CD4-positive, alpha-beta T cell treated with Interleukin-21 for 1 hour (primary cell): ENCODE measurements around the gene MBP.

ENCODE experiments used
- DNase-seq: peaks from one replicate; pipeline ENCODE4 v3.0.0-alpha.2; 2020

The MBP gene

GRCh38 chr18:77079088-77079487 lies 53.5 kb downstream of the MBP start:
- DNase-seq, result no peak

DNA sequence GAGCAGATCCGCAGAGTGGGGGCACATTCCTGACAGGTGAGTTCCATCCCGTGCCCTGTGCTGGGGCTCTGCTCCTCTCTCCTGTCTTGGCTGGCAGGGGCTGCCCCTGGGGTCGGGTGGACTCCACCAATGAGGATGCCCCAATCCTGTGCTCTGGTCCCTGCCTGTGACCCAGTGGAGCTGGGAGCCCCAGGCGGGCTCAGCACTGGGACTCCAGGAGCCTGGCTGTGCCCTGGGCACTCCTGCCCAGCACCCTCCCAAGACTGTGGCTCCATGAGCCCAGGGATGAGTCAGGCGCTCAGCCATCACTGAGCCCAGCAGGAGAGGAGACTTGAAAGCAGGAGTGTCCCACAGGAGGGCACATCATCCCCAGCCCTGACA lies 53.9 kb downstream of the MBP start:
- no peak for DNase-seq

- no peak for DNase-seq
These were observed 54.5 kb downstream of the MBP start for GRCh38 chr18:77077941-77078689.

GRCh38 chr18:77077401-77077800 lies 55.2 kb downstream of the MBP start:
- no peak for DNase-seq

- DNase-seq, result no peak
These were observed 56.5 kb downstream of the MBP start for GRCh38 chr18:77076111-77076510.

DNA sequence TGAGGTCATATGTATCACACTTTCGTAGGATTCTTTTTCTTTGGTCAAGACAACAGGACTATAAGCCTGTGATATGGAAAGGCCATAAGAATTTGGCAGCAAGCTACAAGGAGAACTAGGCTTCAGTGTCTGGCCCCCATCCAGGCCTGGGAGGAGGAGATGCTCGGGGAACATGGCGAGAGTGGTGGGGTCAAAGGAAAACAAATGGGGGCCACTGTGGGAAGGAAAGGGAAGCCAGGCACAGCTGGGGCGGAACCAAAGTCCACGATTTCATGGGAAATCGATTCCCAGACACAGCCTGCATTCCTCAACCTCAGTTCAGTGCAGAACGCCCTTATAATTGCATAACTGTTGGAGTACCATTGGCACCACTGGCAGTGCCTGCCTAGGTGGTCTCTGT lies 58.2 kb downstream of the MBP start:
- DNase-seq, result no peak

GRCh38 chr18:77073336-77074093 lies 59.1 kb downstream of the MBP start:
- DNase-seq, result peak; percentile 65

- DNase-seq, result no peak
These were observed 60.0 kb downstream of the MBP start for GRCh38 chr18:77072566-77072965.

GRCh38 chr18:77071711-77072292 lies 60.8 kb downstream of the MBP start:
- peak; percentile 82 for DNase-seq

DNA sequence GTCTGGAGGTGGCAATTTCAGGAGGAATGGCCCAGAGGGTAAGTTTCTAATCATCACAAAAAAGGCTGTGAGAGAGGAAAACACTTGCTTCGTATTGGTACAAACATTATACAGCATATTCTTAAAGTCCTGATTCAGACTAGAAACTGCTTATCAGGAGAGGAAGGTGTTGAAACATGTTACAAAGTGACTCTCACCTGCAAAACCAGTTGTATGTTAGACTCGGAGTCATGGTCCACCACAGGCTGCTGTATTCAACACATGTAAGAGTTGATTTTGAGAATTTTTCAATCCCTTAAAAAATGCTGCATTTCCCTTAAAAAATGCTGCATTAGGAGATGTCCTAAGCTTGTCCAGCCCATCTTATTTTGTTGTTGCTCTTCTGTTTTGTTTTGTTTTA lies 61.5 kb downstream of the MBP start:
- no peak for DNase-seq

- DNase-seq, result no peak
These were observed 62.0 kb downstream of the MBP start for GRCh38 chr18:77070627-77071026.

- peak; percentile 80 for DNase-seq
These were observed 62.7 kb downstream of the MBP start for GRCh38 chr18:77069931-77070330.

DNA sequence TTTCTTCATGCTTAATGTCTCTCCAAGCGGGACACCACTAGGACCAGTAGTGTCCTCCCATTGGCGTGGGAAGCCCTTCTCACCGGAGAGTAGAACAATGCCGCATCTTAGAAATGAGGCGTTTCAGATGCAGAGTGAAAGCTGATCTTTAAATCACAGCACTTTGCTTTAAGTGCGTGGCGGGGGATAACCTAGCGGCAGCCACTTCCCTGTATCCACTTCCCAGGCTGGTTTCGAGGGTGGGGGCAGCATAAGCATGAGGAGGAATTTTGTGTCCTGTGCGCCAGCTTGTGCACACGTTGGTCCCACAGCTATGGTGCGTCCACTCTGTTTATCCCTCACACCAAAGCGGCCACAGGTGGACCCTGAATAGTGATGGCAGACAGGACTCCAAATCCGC lies 63.1 kb downstream of the MBP start:
- no peak for DNase-seq

DNA sequence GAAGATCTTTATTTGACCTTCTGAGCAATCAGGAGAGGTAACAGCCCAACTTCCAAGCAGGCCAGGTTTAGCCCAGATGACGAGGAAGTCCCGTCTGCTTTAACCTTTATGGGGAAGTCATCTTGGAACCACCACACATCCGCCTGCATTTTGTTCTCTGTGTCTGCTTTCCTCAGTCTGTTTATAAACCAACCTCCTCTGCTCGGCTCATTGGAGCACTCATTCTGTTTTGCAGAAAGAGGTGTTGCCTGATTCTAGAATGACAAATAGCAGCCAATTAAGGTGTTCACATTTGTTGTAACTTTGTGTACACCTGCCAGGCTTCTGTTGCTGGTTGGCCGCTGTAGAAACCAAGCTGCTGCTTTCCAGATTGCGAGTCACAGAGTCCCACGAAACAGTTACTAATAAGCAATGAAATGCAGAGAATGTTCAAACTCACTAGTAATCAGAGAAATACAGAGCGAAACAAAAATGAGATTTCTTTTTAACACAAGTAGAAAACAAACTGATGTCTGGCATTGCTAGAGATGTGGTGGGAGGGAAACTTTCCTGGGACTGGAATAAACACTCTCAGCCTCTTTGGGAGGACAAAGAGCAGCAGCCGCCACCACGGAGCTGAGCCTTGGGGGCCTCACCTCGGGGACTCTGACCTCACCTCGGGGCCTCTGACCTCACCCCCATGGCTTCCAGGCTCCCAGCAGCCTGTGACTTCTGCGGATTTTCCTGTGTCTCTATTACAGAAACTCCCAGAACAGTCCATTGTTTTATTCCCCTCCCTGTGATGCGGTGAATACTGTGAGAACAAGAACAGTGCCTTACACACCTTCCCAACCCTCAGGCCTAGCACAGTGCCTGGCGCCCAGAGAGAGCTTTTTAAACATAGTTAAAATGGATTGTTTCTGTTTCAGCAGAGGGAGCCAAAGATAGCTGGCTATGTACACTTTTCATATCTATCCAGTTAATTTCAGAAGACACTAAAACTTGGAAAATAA lies 64.0 kb downstream of the MBP start:
- peak; percentile 73 for DNase-seq

- DNase-seq, result peak; percentile 82
These were observed 65.1 kb downstream of the MBP start for GRCh38 chr18:77067291-77068061.

DNA sequence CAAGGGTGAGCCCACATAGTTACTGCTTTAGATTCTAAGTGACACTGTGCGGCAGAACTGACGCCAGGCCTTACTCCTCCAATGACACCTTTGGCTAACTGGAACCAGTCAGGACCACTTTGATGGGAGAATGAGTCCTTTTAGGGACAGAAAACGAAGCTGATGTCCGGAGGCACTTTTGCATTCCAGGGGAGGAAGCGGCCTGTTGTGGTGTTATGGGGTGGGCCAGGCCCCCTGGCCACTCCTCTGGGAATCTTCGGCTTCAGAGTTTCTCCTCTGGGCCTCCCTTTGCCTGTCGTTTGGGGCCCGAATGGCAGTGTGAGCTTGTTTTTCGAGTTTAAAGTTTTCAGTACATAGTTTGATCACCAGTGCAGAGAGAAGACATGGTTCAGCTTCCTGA lies 65.9 kb downstream of the MBP start:
- no peak for DNase-seq

GRCh38 chr18:77066101-77066500 lies 66.5 kb downstream of the MBP start:
- DNase-seq, result no peak

DNA sequence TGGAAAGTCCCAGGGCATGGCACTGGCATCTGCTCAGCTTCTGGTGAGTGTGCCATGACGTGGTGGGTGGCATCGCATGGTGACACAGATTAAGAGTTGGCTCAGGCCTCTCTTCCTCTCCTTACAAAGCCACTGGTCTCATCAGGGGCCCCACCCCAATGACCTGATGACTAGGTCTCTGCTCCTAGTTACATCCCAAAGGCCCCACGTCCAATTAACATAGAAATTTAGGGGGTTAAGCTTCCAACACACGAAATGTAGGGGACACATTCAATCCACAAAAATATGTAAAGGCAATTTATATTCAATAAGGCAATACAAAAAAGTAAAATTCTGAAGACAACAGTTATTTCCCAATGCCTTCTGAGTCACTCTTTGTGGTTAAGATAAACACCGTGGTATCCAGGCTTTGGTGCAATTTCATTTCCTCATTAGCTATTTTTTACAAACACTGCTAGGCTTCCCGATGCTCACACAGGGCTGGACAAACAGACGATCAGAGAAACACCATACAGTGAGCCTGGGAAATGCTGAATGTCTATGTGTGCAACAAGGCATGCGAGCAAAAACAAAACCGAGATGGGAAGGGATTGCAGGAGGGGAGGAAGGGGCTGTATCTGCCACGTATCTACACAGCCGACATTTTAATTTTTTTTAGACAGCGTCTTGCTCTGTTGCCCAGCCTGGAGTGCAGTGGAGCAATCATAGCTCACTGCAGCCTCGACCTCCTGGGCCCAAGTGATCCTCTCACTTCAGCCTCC lies 67.2 kb downstream of the MBP start:
- peak; percentile 65 for DNase-seq

DNA sequence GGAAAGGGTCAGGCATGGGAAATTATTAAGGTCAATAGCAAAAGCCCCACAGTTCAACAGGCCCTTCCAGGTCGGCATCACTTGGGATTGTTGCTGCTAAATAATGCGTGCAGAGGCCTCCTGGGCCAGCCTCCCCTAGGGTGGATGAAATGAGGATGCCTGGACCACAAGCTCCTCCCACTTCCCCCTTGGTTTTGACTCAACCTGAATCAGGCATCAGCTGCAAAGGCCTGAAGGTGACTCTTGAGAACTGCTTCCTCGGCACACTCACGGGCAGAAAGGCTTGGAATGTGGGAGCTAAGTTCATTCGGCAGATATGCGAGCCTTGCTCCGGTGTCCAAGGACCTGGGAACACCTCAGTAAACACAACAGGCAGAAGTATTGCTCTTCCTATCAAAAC lies 69.3 kb downstream of the MBP start:
- DNase-seq, result peak; percentile 81

DNA sequence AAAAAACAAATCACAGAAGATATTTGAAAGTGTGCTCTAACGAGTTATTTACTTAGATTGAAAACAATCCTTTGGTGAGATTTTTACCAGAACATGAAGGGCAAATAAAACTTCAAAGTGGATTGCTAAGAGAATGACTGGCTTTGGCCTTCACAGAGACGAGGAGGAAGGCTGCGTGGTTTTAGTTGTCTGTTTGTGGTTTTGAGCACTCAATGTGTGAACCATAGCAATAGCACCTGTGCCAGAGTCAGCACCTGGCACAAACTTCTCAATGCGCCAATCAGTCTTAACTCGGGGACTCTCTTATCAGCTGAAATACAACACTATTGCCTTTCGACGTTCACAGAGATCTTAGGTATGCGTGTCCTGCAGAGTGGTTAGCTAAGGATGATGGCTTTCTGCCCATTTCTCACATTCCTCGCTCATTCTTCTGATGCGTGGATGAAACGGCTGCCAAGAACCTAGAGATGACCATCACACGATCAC lies 70.0 kb downstream of the MBP start:
- DNase-seq, result peak; percentile 86

- DNase-seq, result peak; percentile 56
These were observed 70.6 kb downstream of the MBP start for GRCh38 chr18:77061946-77062517.
